ENCODE data around the gene RASGEF1B.

The RASGEF1B gene

DNA sequence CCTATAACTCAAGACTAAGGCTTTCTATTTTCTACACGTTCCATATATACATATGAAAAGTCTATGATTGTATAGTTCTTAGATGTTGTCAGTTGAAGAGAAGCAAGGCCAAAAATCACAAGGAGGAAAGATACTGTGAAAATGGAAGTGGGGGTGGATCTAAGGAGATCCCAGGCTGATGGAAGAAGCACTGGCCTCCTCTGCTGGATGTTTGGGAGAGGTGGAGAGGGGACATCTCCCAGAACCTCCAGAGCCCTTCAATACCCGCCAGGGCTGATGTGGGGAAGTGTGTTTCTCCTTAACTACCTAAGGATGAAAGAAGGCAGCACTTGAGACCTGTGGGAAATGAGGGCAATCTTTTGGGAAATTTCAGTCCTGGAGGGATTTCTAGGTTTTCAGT lies 67.4 kb downstream of the RASGEF1B start:
- DNase-seq (ENCODE audit: extremely low read depth in 1 of 2, low read depth in 1 of 2) = no peak

DNA sequence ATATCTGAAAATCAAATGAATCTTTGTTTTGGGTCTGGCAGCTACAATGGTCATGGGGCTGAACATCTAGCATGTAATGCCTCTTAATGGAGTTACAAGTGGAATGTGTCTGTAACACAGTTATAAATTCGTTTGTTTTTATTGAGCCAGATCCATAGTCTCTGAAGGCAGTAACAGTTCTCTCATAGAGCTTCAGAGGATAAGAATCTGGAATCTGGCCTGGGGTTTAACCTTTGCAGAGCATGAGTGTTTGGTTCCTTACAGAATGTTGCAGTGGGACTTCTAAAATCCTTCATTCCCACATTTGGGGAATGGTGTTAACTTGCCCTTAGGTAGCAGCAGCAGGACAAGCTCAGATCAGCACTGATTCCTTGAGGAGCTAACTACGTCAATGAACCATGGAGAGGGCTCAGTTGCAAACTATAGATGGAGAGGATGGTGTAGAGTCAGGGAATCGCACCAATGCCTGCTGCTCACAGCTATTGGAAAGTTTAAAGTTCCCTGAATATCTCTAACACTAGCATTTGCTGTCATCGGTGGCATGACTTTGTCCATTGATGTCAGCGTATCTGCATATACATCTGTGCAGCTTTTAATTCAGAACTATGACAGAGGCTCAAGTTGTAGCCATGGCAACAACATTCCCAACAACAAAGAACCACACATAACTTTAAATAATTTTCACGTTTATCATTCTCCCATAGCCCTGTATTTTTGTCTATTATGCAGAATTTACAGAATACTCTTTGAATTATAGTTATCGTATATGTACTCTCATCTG lies 72.2 kb downstream of the RASGEF1B start:
- DNase-seq (ENCODE audit: extremely low read depth in 1 of 2, low read depth in 1 of 2) = no peak

DNA sequence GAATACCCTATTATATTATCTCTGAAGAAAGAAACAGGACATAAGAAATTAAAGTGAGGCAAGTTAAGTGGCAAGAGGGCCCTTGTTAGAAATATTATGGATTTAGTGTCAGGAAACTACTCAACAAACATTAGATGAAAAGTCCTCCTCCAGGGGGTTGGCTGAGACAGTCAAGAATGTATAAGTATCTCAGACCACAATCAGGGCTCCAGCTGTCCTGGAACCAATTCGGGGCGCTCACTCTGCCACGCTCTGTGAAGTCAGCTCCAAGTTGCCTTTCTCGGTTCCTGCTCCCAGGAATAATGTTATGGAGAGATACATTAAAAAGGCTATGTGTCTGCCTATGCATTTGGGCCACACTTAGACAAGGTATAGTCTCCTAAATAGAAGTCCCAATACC lies 73.3 kb downstream of the RASGEF1B start:
- DNase-seq (ENCODE audit: extremely low read depth in 1 of 2, low read depth in 1 of 2) = no peak

DNA sequence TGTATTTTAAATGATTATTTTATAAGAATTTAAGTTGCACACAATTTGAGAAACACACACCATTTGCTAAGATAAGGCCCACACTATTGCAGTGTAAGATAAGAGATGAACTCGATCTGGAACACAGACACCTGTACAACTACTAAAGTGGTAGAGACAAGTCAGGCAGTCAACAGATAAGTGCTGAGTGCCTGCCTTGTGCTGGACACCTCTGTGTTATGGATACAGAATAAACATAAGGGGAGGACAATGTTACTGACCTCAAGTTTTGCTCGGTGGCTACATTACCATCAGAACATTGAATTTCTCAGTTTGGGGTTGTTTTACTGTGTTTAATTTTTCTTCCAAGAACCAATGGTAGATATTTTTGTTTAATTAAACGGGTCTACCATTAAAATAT lies 74.1 kb downstream of the RASGEF1B start:
- DNase-seq (ENCODE audit: extremely low read depth in 1 of 2, low read depth in 1 of 2) = no peak

DNA sequence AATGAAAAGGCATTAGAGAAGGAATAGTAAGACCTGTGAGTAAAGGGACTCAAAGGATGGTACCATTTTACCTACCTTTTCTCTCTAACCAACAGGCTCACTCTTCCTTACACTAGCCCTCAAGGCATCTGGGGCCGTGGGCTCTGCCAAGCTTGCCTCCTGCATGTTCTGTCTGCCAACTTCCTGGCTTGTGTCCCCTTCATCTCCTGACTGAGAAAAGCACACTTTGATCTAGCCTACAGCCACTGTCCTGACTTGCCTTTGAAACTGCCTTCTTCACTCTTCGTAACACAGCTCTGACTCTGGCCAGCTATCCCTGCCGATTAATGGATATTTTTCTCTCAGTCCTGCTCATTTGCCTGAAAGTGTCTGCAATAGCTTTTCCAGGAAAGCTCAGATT lies 76.5 kb downstream of the RASGEF1B start:
- no peak for DNase-seq (ENCODE audit: extremely low read depth in 1 of 2, low read depth in 1 of 2)

DNA sequence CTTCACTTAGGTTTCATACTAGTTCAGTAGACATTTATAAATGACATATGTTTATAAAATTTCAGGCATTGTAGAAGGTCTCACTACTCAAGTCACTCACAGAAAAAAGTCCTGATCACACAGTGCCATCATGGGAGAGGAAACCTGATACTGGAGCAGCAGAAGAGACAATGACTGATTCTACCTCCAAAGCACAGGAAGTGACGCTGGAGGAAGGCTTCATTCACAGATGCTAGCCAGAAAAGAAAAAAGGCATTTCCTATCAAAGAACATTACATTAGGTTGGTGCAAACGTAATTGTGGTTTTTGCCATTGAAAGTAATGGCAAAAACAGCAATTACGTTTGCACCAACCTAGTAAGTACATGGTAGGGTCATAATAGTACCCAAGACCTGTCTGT lies 79.5 kb downstream of the RASGEF1B start:
- DNase-seq (ENCODE audit: extremely low read depth in 1 of 2, low read depth in 1 of 2) = no peak

DNA sequence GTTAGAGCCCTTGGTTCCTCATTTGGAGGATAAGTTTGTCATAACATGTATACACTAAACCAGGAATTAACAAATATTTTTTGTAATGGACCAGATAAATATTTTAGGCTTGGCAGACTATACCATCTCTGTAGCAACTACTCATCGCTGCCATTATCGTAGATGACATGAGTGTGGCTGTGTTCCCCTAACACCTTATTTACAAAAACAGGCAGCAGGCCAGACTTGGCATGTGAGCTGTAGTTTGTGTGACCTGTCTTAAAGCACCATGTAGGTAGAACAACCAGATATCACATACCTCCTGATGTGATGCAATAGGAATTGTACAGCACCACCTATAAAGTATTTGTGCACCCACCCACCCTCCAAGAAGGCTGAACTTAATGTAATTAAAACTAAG lies 82.0 kb downstream of the RASGEF1B start:
- no peak for DNase-seq (ENCODE audit: extremely low read depth in 1 of 2, low read depth in 1 of 2)

DNA sequence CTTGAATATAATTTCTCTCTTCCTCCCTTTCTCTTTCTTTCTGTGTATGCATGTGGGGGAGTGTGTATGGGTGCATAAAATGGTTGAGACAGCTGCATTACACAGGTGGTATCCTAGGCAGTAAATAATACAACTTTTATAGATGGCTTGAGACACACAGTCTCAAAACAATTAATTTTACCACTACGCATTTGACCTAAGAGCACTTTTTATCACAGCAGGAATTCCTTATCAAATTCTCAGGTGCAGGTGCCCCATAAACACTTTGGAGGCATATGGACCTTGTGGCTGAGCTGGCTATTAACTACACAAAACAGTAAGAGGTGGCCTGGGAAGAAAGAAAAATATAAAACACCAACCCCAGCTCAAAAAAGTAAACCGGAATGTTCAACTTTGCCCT lies 91.3 kb downstream of the RASGEF1B start:
- no peak for DNase-seq (ENCODE audit: extremely low read depth in 1 of 2, low read depth in 1 of 2)

DNA sequence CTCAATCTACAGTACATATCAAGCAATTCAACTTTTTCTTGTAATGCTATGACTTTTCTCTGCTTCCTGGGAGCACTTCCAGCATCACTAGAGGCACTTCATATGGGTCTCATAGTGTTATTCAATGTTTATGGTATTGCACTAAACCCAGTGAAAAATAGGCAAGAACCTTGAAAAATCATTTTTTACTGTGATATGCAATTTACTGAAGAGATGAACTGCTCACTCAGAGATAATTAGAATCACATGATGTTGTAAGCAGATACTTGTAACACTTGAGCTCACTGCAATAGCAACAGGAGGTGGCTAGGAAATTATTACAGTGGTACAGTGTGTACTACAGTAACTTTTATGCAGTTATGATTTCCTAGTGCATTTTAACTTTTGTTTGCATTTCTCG lies 93.3 kb downstream of the RASGEF1B start:
- DNase-seq (ENCODE audit: extremely low read depth in 1 of 2, low read depth in 1 of 2) = no peak

DNA sequence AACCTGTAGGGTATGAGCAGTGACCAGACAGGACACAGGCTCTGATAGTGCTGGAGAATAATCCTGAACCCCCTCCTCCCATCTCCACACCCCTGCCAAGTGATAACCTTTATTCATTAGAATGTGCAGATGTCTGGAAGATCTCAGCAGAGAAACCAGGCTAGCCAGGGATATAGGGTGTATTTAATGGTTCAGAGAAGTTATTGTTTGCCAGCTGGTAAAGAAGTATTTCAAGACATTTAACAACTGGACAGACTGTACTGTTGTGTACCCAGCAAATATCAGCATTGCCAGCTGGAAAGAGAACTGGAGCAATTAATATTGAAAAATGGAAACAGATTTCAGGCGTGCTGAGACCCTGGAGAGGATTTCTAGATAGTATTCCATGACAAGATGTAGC lies 94.5 kb downstream of the RASGEF1B start:
- DNase-seq (ENCODE audit: extremely low read depth in 1 of 2, low read depth in 1 of 2) = no peak

DNA sequence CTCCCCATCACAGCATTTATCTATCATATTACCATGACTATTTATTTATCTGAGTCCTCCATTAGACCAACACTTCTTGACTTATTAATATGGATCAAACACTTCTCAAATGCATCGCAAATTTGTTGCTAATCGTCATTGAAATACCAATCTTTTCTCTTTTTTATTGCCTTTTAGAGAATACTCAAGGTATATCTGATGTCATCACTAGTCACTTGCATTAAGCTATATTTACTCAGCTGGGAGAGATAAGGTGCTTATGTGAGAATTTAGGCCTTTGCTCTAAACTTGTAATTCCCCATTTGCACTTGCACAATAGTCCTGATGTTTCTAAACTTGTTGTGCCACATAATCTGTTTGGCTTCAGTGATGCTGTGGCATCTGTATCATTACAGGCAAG lies 95.0 kb downstream of the RASGEF1B start:
- no peak for DNase-seq (ENCODE audit: extremely low read depth in 1 of 2, low read depth in 1 of 2)

All from activated CD8-positive, alpha-beta memory T cell treated with anti-CD3 and anti-CD28 coated beads for 1 hour (primary cell).